HG02938 (cell line): ENCODE results near the gene CRACR2A.

Experiments
- ATAC-seq: cut with Tn5 transposase; IDR thresholded peaks from one replicate; pipeline ENCODE4 v1.9.1; 2021; ENCODE audit warnings: mild to moderate bottlenecking, moderate library complexity; ENCODE audit not compliant: unreplicated experiment

CRACR2A gene

GRCh38 chr12:3684449-3685051 is 68.4 kb downstream of the CRACR2A start:
- no peak for ATAC-seq

GRCh38 chr12:3683670-3684069 is 69.2 kb downstream of the CRACR2A start:
- no peak for ATAC-seq

GRCh38 chr12:3681595-3682061 is 71.3 kb downstream of the CRACR2A start:
- ATAC-seq = no peak

GRCh38 chr12:3680919-3681594 is 71.9 kb downstream of the CRACR2A start:
- ATAC-seq = no peak

- ATAC-seq = no peak
Observed at GRCh38 chr12:3679831-3680230, 73.1 kb downstream of the CRACR2A start.

GRCh38 chr12:3677609-3678008 is 75.3 kb downstream of the CRACR2A start:
- no peak for ATAC-seq

- no peak for ATAC-seq
Observed at GRCh38 chr12:3673981-3674708, 78.8 kb downstream of the CRACR2A start.

- no peak for ATAC-seq
Observed at GRCh38 chr12:3672113-3672509, 80.8 kb downstream of the CRACR2A start.

- no peak for ATAC-seq
Observed at GRCh38 chr12:3671330-3672112, 81.4 kb downstream of the CRACR2A start.

GRCh38 chr12:3670083-3670620 is 82.8 kb downstream of the CRACR2A start:
- no peak for ATAC-seq

- no peak for ATAC-seq
Observed at GRCh38 chr12:3669594-3669993, 83.3 kb downstream of the CRACR2A start.

- ATAC-seq = no peak
Observed at GRCh38 chr12:3668479-3669165, 84.3 kb downstream of the CRACR2A start.

- no peak for ATAC-seq
Observed at GRCh38 chr12:3667485-3667884, 85.4 kb downstream of the CRACR2A start.

- no peak for ATAC-seq
Observed at GRCh38 chr12:3666441-3666840, 86.5 kb downstream of the CRACR2A start.

- no peak for ATAC-seq
Observed at GRCh38 chr12:3662521-3662921, 90.4 kb downstream of the CRACR2A start.

GRCh38 chr12:3661028-3661427 is 91.9 kb downstream of the CRACR2A start:
- ATAC-seq = no peak

- no peak for ATAC-seq
Observed at GRCh38 chr12:3658327-3659163, 94.4 kb downstream of the CRACR2A start.

GRCh38 chr12:3656946-3657622 is 95.8 kb downstream of the CRACR2A start:
- ATAC-seq = no peak

GRCh38 chr12:3655328-3655900 is 97.5 kb downstream of the CRACR2A start:
- ATAC-seq = no peak
